K562 (cell line): ENCODE measurements around the gene SPI1. TPM values are rescaled to one million over a fixed set of nuclear protein-coding genes. Genes with fewer than 3 reads are reported as not detected.
A peak's percentile ranks its signal among the peaks of the same experiment; 100 is the strongest.

Experiments
- ATF7 ChIP-seq: fragments of 450-650 bp; IDR thresholded peaks from 2 replicates; pipeline ENCODE4 v1.7.1; 2014; ENCODE audit warnings: mild to moderate bottlenecking, moderate library complexity
- CREB1 ChIP-seq, 2 experiments: sonication (generic) in 1 of 2; formaldehyde crosslinking in 1 of 2; IDR thresholded peaks; 2 replicates each; pipeline versions ENCODE4 v1.6.1 to v1.8.0; 2012 to 2022; ENCODE audit warnings: inconsistent platforms in 1 of 2, mild to moderate bottlenecking in 1 of 2, missing genetic modification reagents in 1 of 2, moderate library complexity in 1 of 2
- CSDE1 ChIP-seq, 2 experiments: fragments of 450-650 bp; IDR thresholded peaks; 2 replicates each; pipeline ENCODE4 v1.6.1; 2016; ENCODE audit warnings: mild to moderate bottlenecking in 1 of 2
- EP300 ChIP-seq: IDR thresholded peaks from 2 replicates; pipeline ENCODE4 v1.6.1; 2012; ENCODE audit warnings: low read length, improper control_type of control experiment
- ETV6 ChIP-seq, 3 experiments: fragments of 150-350 bp in 1 of 3; sonication (generic) in 1 of 3; formaldehyde crosslinking in 1 of 3; IDR thresholded peaks; 2 replicates each; pipeline versions ENCODE4 v1.6.1 to v1.8.0; 2014 to 2022; ENCODE audit warnings: borderline replicate concordance in 2 of 3, low read depth in 2 of 3, antibody characterized with exemption in 1 of 3, low read length in 1 of 3, mild to moderate bottlenecking in 1 of 3, missing genetic modification reagents in 1 of 3
- HDAC1 ChIP-seq, 2 experiments: fragments of 450-650 bp; IDR thresholded peaks; 2 replicates each; pipeline ENCODE4 v1.6.1; 2016 to 2017; ENCODE audit warnings: inconsistent platforms in 1 of 2, mild to moderate bottlenecking in 1 of 2, moderate library complexity in 1 of 2
- HDAC2 ChIP-seq: fragments of 450-650 bp; IDR thresholded peaks from 2 replicates; pipeline ENCODE4 v1.6.1; 2016; ENCODE audit warnings: mild to moderate bottlenecking
- HDGF ChIP-seq: fragments of 450-650 bp; IDR thresholded peaks from 2 replicates; pipeline ENCODE4 v1.6.1; 2016
- PHF20 ChIP-seq: fragments of 450-650 bp; IDR thresholded peaks from 2 replicates; pipeline ENCODE4 v1.6.1; 2018; ENCODE audit not compliant: partially characterized antibody
- PRPF4 ChIP-seq: fragments of 200-400 bp; formaldehyde crosslinking; IDR thresholded peaks from one replicate; pipeline ENCODE4 v1.6.1; 2017; ENCODE audit warnings: low read length, low read depth, mild to moderate bottlenecking; ENCODE audit not compliant: insufficient read depth, poor library complexity, severe bottlenecking
- TAF15 ChIP-seq: fragments of 200-400 bp; formaldehyde crosslinking; IDR thresholded peaks from 2 replicates; pipeline ENCODE4 v1.6.1; 2017; ENCODE audit warnings: mild to moderate bottlenecking, low read depth, low read length, moderate library complexity
- YY1 ChIP-seq, 3 experiments: IDR thresholded peaks; 2 replicates each; pipeline ENCODE4 v1.6.1; 2011; ENCODE audit warnings: low read length in 2 of 3, mild to moderate bottlenecking in 2 of 3, moderate library complexity in 2 of 3, borderline replicate concordance in 1 of 3, control low read depth in 1 of 3, low read depth in 1 of 3; ENCODE audit not compliant: insufficient read depth in 3 of 3, insufficient replicate concordance in 2 of 3, control insufficient read depth in 1 of 3, insufficient read length in 1 of 3; ENCODE audit errors: extremely low read depth in 1 of 3
- ZFP91 ChIP-seq: sonication (generic); formaldehyde crosslinking; IDR thresholded peaks from 2 replicates; pipeline ENCODE4 v1.8.0; 2022; ENCODE audit warnings: mild to moderate bottlenecking, missing genetic modification reagents
- ZNF41 ChIP-seq: fragments of 250-450 bp; sonication (Bioruptor Pico); conservative IDR thresholded peaks from 2 replicates; pipeline ENCODE4 v1.4.0; 2020; ENCODE audit warnings: mild to moderate bottlenecking
- polyA plus RNA-seq, 8 experiments: library from polyadenylated mRNA; depleted of rRNA in 4 of 8; stranded (reverse) in 5 of 8; unstranded in 3 of 8; fragments of >200 nt; fragmentation: Nextera tagmentation in 2 of 8; fragmentation: Illumina TruSeq in 1 of 8; extraction: Ambion mirVana in 2 of 8; extraction: Trizol in 1 of 8; gene quantifications; 2 replicates each; pipeline versions ENCODE4 v1.2.1 to v1.2.3, GENCODE V29; 2011 to 2014; ENCODE audit warnings: inconsistent platforms in 1 of 8, missing spikeins in 1 of 8
- total RNA-seq, 7 experiments: library from RNA; depleted of rRNA in 6 of 7; stranded (reverse); fragments of >200 nt in 6 of 7; fragmentation: Illumina TruSeq in 2 of 7; extraction: Trizol in 2 of 7; gene quantifications; 2 replicates each; pipeline versions ENCODE4 v1.2.1 to v1.2.3, GENCODE V29; 2011 to 2021; ENCODE audit warnings: low replicate concordance in 1 of 7
- TF ChIP-seq, protein P1 (sequence below), 2 experiments: fragments of 450-650 bp; conservative IDR thresholded peaks; 2 replicates each; pipeline ENCODE4 v1.6.1; 2017; ENCODE audit warnings: mild to moderate bottlenecking in 2 of 2, moderate library complexity in 2 of 2
- TF ChIP-seq, protein P2 (sequence below): fragments of 250-450 bp; sonication (Bioruptor Pico); IDR thresholded peaks from 2 replicates; pipeline ENCODE4 v1.4.0; 2020; ENCODE audit warnings: borderline replicate concordance
- TF ChIP-seq, protein P3 (sequence below): sonication (generic); formaldehyde crosslinking; IDR thresholded peaks from 2 replicates; pipeline ENCODE4 v1.8.1; 2023; ENCODE audit warnings: mild to moderate bottlenecking, missing genetic modification reagents

SPI1 gene
- total and polyA plus RNA-seq, 9 of the 15 experiments (the other 6 are each of a cell fraction or from before 2014, with no cell fraction given): 0.10 to 33.7 (median 10.3) TPM

GRCh38 chr11:47399860-47400767 is 21.8 kb upstream of the SPI1 start (continued):
- TF ChIP-seq YY1 (IDR thresholded peaks at IDR 0.05; ENCODE audit: borderline replicate concordance in 1 of 3, control insufficient read depth in 1 of 3, extremely low read depth in 1 of 3, insufficient read depth in 3 of 3, insufficient read length in 1 of 3, insufficient replicate concordance in 2 of 3, low read depth in 1 of 3, low read length in 2 of 3) (peak in 1 of 3 experiments; percentile 10), HDAC2 (peak; percentile 76; the same call in 1 of the 2 replicates), ETV6 (IDR thresholded peaks at IDR 0.05; ENCODE audit: borderline replicate concordance in 1 of 2, low read depth in 2 of 2, low read length in 1 of 2) (no peak), ETV6 (CRISPR knock-in tag; IDR thresholded peaks at IDR 0.05; ENCODE audit: borderline replicate concordance) (no peak), PHF20 (no peak), HDAC1 (IDR thresholded peaks at IDR 0.05) (peak in 1 of 2 experiments; percentile 50; a peak in 1 of 4 replicates), CSDE1 (IDR thresholded peaks at IDR 0.05) (no peak), ATF7 (no peak), ZFP91 (no peak), HDGF (no peak), PRPF4 (no peak), TAF15 (no peak), ZNF41 (CRISPR knock-in tag) (no peak), CREB1 (IDR thresholded peaks at IDR 0.05) (0 out of 2 replicates have a peak, but pooled peaks have one; percentile 19), CREB1 (CRISPR knock-in tag; IDR thresholded peaks at IDR 0.05) (no peak), EP300 (peak; percentile 34; the same call in 1 of the 2 replicates)
- TF ChIP-seq, protein P1, sequence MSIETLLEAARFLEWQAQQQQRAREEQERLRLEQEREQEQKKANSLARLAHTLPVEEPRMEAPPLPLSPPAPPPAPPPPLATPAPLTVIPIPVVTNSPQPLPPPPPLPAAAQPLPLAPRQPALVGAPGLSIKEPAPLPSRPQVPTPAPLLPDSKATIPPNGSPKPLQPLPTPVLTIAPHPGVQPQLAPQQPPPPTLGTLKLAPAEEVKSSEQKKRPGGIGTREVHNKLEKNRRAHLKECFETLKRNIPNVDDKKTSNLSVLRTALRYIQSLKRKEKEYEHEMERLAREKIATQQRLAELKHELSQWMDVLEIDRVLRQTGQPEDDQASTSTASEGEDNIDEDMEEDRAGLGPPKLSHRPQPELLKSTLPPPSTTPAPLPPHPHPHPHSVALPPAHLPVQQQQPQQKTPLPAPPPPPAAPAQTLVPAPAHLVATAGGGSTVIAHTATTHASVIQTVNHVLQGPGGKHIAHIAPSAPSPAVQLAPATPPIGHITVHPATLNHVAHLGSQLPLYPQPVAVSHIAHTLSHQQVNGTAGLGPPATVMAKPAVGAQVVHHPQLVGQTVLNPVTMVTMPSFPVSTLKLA (conservative IDR thresholded peaks at IDR 0.05): no peak
- TF ChIP-seq, protein P2, sequence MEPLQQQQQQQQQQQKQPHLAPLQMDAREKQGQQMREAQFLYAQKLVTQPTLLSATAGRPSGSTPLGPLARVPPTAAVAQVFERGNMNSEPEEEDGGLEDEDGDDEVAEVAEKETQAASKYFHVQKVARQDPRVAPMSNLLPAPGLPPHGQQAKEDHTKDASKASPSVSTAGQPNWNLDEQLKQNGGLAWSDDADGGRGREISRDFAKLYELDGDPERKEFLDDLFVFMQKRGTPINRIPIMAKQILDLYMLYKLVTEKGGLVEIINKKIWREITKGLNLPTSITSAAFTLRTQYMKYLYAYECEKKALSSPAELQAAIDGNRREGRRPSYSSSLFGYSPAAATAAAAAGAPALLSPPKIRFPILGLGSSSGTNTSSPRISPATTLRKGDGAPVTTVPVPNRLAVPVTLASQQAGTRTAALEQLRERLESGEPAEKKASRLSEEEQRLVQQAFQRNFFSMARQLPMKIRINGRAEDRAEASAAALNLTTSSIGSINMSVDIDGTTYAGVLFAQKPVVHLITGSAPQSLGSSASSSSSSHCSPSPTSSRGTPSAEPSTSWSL (CRISPR knock-in tag): no peak
- TF ChIP-seq, protein P3, sequence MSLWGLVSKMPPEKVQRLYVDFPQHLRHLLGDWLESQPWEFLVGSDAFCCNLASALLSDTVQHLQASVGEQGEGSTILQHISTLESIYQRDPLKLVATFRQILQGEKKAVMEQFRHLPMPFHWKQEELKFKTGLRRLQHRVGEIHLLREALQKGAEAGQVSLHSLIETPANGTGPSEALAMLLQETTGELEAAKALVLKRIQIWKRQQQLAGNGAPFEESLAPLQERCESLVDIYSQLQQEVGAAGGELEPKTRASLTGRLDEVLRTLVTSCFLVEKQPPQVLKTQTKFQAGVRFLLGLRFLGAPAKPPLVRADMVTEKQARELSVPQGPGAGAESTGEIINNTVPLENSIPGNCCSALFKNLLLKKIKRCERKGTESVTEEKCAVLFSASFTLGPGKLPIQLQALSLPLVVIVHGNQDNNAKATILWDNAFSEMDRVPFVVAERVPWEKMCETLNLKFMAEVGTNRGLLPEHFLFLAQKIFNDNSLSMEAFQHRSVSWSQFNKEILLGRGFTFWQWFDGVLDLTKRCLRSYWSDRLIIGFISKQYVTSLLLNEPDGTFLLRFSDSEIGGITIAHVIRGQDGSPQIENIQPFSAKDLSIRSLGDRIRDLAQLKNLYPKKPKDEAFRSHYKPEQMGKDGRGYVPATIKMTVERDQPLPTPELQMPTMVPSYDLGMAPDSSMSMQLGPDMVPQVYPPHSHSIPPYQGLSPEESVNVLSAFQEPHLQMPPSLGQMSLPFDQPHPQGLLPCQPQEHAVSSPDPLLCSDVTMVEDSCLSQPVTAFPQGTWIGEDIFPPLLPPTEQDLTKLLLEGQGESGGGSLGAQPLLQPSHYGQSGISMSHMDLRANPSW (CRISPR knock-in tag): no peak
